Measurements from ENCODE around the gene CCDC174. TPM values are rescaled to one million over a fixed set of nuclear protein-coding genes. Genes with fewer than 3 reads are reported as not detected.

The CCDC174 gene
- total RNA-seq, 1 donor from 2014 or later = 22.9 TPM

- Mint-ChIP-seq H3K4me3 (ENCODE audit: unreplicated experiment) (no peak overlapping the region), H3K27ac (ENCODE audit: unreplicated experiment) (no peak overlapping the region), H3K4me1 (ENCODE audit: unreplicated experiment) (no peaks in the 10 kb centered on the region), H3K27me3 (ENCODE audit: unreplicated experiment) (peaks cover 5% of the 10 kb centered on the region), H3K9me3 (ENCODE audit: unreplicated experiment) (no peaks in the 10 kb centered on the region), H3K36me3 (ENCODE audit: low read depth, unreplicated experiment) (peaks cover 8% of the 10 kb centered on the region)
- no peak for TF ChIP-seq CTCF (IDR thresholded peaks at IDR 0.05; ENCODE audit: unreplicated experiment)
- DNase-seq (ENCODE audit: low spot score) = no peak
Measured at GRCh38 chr3:14718539-14718938, 67.0 kb downstream of the CCDC174 start.

- TF ChIP-seq CTCF (IDR thresholded peaks at IDR 0.05; ENCODE audit: unreplicated experiment) = no peak
- H3K27ac Mint-ChIP-seq (ENCODE audit: unreplicated experiment) = no peak overlapping the region
Measured at GRCh38 chr3:14719006-14719405, 67.4 kb downstream of the CCDC174 start.

GRCh38 chr3:14721126-14721864, 69.7 kb downstream of the CCDC174 start:
- DNase-seq (ENCODE audit: low spot score) = no peak
- peaks cover 8% of the 10 kb centered on the region for H3K36me3 Mint-ChIP-seq (ENCODE audit: low read depth, unreplicated experiment)
- peaks cover 13% of the 10 kb centered on the region for H3K4me1 Mint-ChIP-seq (ENCODE audit: unreplicated experiment)
- H3K4me3 Mint-ChIP-seq (ENCODE audit: unreplicated experiment) = no peak overlapping the region
- H3K27ac Mint-ChIP-seq (ENCODE audit: unreplicated experiment) = no peak overlapping the region
- no peaks in the 10 kb centered on the region for H3K9me3 Mint-ChIP-seq (ENCODE audit: unreplicated experiment)
- no peak for TF ChIP-seq CTCF (IDR thresholded peaks at IDR 0.05; ENCODE audit: unreplicated experiment)
- H3K27me3 Mint-ChIP-seq (ENCODE audit: unreplicated experiment) = peaks cover 5% of the 10 kb centered on the region

More at GRCh38 chr3:14719006-14719405, 67.4 kb downstream of the CCDC174 start:
- Mint-ChIP-seq H3K36me3 (ENCODE audit: low read depth, unreplicated experiment) (peaks cover 8% of the 10 kb centered on the region), H3K4me3 (ENCODE audit: unreplicated experiment) (no peak overlapping the region), H3K9me3 (ENCODE audit: unreplicated experiment) (no peaks in the 10 kb centered on the region), H3K27me3 (ENCODE audit: unreplicated experiment) (peaks cover 5% of the 10 kb centered on the region), H3K4me1 (ENCODE audit: unreplicated experiment) (no peaks in the 10 kb centered on the region)
- DNase-seq (ENCODE audit: low spot score) = no peak

Other genes with a start within 250 kb of the CCDC174 start
- gene SLC6A6, start 249.2 kb upstream of the CCDC174 start, total RNA-seq (ENCODE audit: unreplicated experiment) = 46.3 TPM
- 6.6 TPM for gene GRIP2, start 111.4 kb upstream of the CCDC174 start, total RNA-seq (ENCODE audit: unreplicated experiment)
- gene C3orf20, start 23.4 kb downstream of the CCDC174 start, total RNA-seq (ENCODE audit: unreplicated experiment) = 0.13 TPM
- gene FGD5, start 167.2 kb downstream of the CCDC174 start, total RNA-seq (ENCODE audit: unreplicated experiment) = 294 TPM